IMR-90 (cell line): ENCODE measurements around the gene CDK5. TPM values are rescaled to one million over a fixed set of nuclear protein-coding genes. Genes with fewer than 3 reads are reported as not detected.

ENCODE experiments used
- ATAC-seq: fragments of 200-7000 bp; cut with Tn5 transposase; 2 replicates; pipeline ENCODE4 v1.9.1; 2020; ENCODE audit warnings: low read depth, mild to moderate bottlenecking, moderate library complexity
- BruUV-seq: library from RNA; stranded (reverse); fragments of 400-500 nt; replicated peaks from 2 replicates; lab custom pipeline; 2021; lab: Mats Ljungman, UMichigan
- CTCF ChIA-PET: fragments of 300-600 bp; formaldehyde crosslinking; extraction: SDS; loops from one replicate; lab custom pipeline; 2021; ENCODE audit warnings: antibody characterized with exemption; lab: Yijun Ruan, JAX
- POLR2A ChIA-PET: fragments of 300-600 bp; sonication (Branson Sonifier 250); formaldehyde crosslinking; loops from one replicate; lab custom pipeline; 2022; ENCODE audit warnings: antibody characterized with exemption; ENCODE audit not compliant: unreplicated experiment; lab: Charles Lee
- DNase-seq: peaks from one replicate; pipeline ENCODE4 v3.0.0; 2013
- H2AFZ ChIP-seq: replicated peaks from 2 replicates; pipeline ENCODE3; 2013; ENCODE audit warnings: low read length, mild to moderate bottlenecking; ENCODE audit not compliant: poor library complexity
- H2AK5ac ChIP-seq: 2 replicates; pipeline ENCODE4 v1.6.1; 2013; ENCODE audit warnings: low read depth, low read length, inconsistent platforms
- H2AK9ac ChIP-seq: replicated peaks from 2 replicates; pipeline ENCODE3; 2013; ENCODE audit warnings: mild to moderate bottlenecking, low read depth, low read length, moderate library complexity; ENCODE audit not compliant: poor library complexity
- H2BK120ac ChIP-seq: 2 replicates; pipeline ENCODE4 v1.6.1; 2013; ENCODE audit warnings: low read depth, low read length, inconsistent platforms
- H2BK15ac ChIP-seq: 3 replicates; pipeline ENCODE4 v1.6.1; 2013; ENCODE audit warnings: low read depth, low read length, inconsistent platforms
- H2BK20ac ChIP-seq: 2 replicates; pipeline ENCODE4 v1.6.1; 2013; ENCODE audit warnings: low read depth, mild to moderate bottlenecking, inconsistent platforms, low read length, moderate library complexity
- H2BK5ac ChIP-seq: 2 replicates; pipeline ENCODE4 v1.6.1; 2013; ENCODE audit warnings: mild to moderate bottlenecking, low read depth, low read length, inconsistent platforms; ENCODE audit not compliant: poor library complexity, severe bottlenecking
- H3K14ac ChIP-seq: replicated peaks from 2 replicates; pipeline ENCODE4 v1.6.1; 2013; ENCODE audit warnings: low read depth, low read length, inconsistent platforms
- H3K18ac ChIP-seq: 2 replicates; pipeline ENCODE4 v1.6.1; 2013; ENCODE audit warnings: low read depth, low read length, control low read depth
- H3K23ac ChIP-seq: 2 replicates; pipeline ENCODE4 v1.6.1; 2013; ENCODE audit warnings: low read depth, low read length, inconsistent platforms
- H3K27ac ChIP-seq: 2 replicates; pipeline ENCODE4 v1.5.1; 2013; ENCODE audit warnings: mild to moderate bottlenecking, control low read depth, low read length; ENCODE audit not compliant: insufficient read depth
- H3K27me3 ChIP-seq: 2 replicates; pipeline ENCODE4 v1.6.1; 2013; ENCODE audit warnings: low read length; ENCODE audit not compliant: control insufficient read depth, insufficient read depth
- H3K36me3 ChIP-seq: 2 replicates; pipeline ENCODE4 v1.6.1; 2013; ENCODE audit warnings: low read length, mixed read lengths; ENCODE audit not compliant: control insufficient read depth, insufficient read depth
- H3K4ac ChIP-seq: 2 replicates; pipeline ENCODE4 v1.6.1; 2013; ENCODE audit warnings: low read depth, low read length, inconsistent platforms
- H3K4me1 ChIP-seq: 2 replicates; pipeline ENCODE4 v1.6.1; 2013; ENCODE audit warnings: low read length, mixed read lengths; ENCODE audit not compliant: control insufficient read depth, insufficient read depth
- H3K4me2 ChIP-seq: 2 replicates; pipeline ENCODE4 v1.6.1; 2013; ENCODE audit warnings: low read depth, mild to moderate bottlenecking, control low read depth, low read length, moderate library complexity
- H3K4me3 ChIP-seq: 2 replicates; pipeline ENCODE4 v1.5.1; 2013; ENCODE audit warnings: low read depth, mild to moderate bottlenecking, control low read depth, low read length, moderate library complexity; ENCODE audit not compliant: insufficient read depth
- H3K56ac ChIP-seq: 2 replicates; pipeline ENCODE4 v1.6.1; 2013; ENCODE audit warnings: low read length, inconsistent platforms; ENCODE audit not compliant: insufficient read depth; ENCODE audit errors: extremely low read depth
- H3K79me1 ChIP-seq, 2 experiments: 2 replicates each; pipeline ENCODE4 v1.6.1; 2013; ENCODE audit warnings: low read length in 2 of 2, inconsistent platforms in 1 of 2, low read depth in 1 of 2
- H3K9ac ChIP-seq: 2 replicates; pipeline ENCODE4 v1.6.1; 2013; ENCODE audit warnings: low read depth, low read length, control low read depth
- H3K9me1 ChIP-seq: 2 replicates; pipeline ENCODE4 v1.6.1; 2013; ENCODE audit warnings: low read length, inconsistent platforms; ENCODE audit not compliant: insufficient read depth
- H3K9me3 ChIP-seq: 2 replicates; pipeline ENCODE4 v1.6.1; 2013; ENCODE audit warnings: low read length; ENCODE audit not compliant: control insufficient read depth, insufficient read depth
- H4K20me1 ChIP-seq: 2 replicates; pipeline ENCODE4 v1.6.1; 2013; ENCODE audit warnings: low read length, inconsistent platforms; ENCODE audit not compliant: insufficient read depth
- H4K5ac ChIP-seq: 2 replicates; pipeline ENCODE4 v1.6.1; 2013; ENCODE audit warnings: mild to moderate bottlenecking, low read depth, low read length, control low read depth
- H4K8ac ChIP-seq, 2 experiments: 2 replicates each; pipeline ENCODE4 v1.6.1; 2013; ENCODE audit warnings: low read depth in 2 of 2, low read length in 2 of 2, control low read depth in 1 of 2, inconsistent platforms in 1 of 2
- H4K91ac ChIP-seq: 2 replicates; pipeline ENCODE4 v1.6.1; 2013; ENCODE audit warnings: low read depth, low read length, inconsistent platforms; ENCODE audit not compliant: insufficient read depth
- BHLHE40 ChIP-seq: fragments of 150-350 bp; IDR thresholded peaks from 2 replicates; pipeline ENCODE4 v1.6.1; 2016; ENCODE audit warnings: mild to moderate bottlenecking, low read depth, low read length
- CEBPB ChIP-seq: IDR thresholded peaks from 2 replicates; pipeline ENCODE4 v1.6.1; 2012; ENCODE audit warnings: low read depth, low read length, improper control_type of control experiment
- CHD1 ChIP-seq: IDR thresholded peaks from 2 replicates; pipeline ENCODE4 v1.6.1; 2012; ENCODE audit warnings: low read depth, low read length, improper control_type of control experiment
- CTCF ChIP-seq: conservative IDR thresholded peaks from 2 replicates; pipeline ENCODE4 v1.5.1; 2012; ENCODE audit warnings: mild to moderate bottlenecking, low read depth, low read length, improper control_type of control experiment
- ELK1 ChIP-seq: fragments of 150-350 bp; IDR thresholded peaks from 2 replicates; pipeline ENCODE4 v1.6.1; 2016; ENCODE audit warnings: low read depth, mild to moderate bottlenecking, low read length, moderate library complexity, borderline replicate concordance
- MAFK ChIP-seq: IDR thresholded peaks from 2 replicates; pipeline ENCODE4 v1.6.1; 2012; ENCODE audit warnings: low read depth, low read length, improper control_type of control experiment
- MAZ ChIP-seq: IDR thresholded peaks from 2 replicates; pipeline ENCODE4 v1.6.1; 2012; ENCODE audit warnings: low read depth, mild to moderate bottlenecking, low read length, improper control_type of control experiment, moderate library complexity, borderline replicate concordance
- MXI1 ChIP-seq: IDR thresholded peaks from 2 replicates; pipeline ENCODE4 v1.6.1; 2012; ENCODE audit warnings: low read depth, mild to moderate bottlenecking, low read length, moderate library complexity, borderline replicate concordance
- NFE2L2 ChIP-seq: fragments of 150-350 bp; IDR thresholded peaks from 2 replicates; pipeline ENCODE4 v1.6.1; 2016; ENCODE audit warnings: low read depth, mild to moderate bottlenecking, low read length
- POLR2A ChIP-seq: IDR thresholded peaks from 2 replicates; pipeline ENCODE4 v1.6.1; 2012; ENCODE audit warnings: mild to moderate bottlenecking, low read depth, low read length
- RAD21 ChIP-seq: IDR thresholded peaks from 2 replicates; pipeline ENCODE4 v1.6.1; 2012; ENCODE audit warnings: low read length, improper control_type of control experiment
- RFX5 ChIP-seq: IDR thresholded peaks from 2 replicates; pipeline ENCODE4 v1.8.0; 2012; ENCODE audit warnings: low read depth, mild to moderate bottlenecking, low read length, moderate library complexity
- SMC3 ChIP-seq: fragments of 150-350 bp; IDR thresholded peaks from 2 replicates; pipeline ENCODE4 v1.6.1; 2016; ENCODE audit warnings: low read depth, mild to moderate bottlenecking, antibody characterized with exemption, low read length, moderate library complexity
- USF2 ChIP-seq: fragments of 150-350 bp; IDR thresholded peaks from 2 replicates; pipeline ENCODE4 v1.6.1; 2017; ENCODE audit warnings: mild to moderate bottlenecking, antibody characterized with exemption, low read length, low read depth
- WGBS, 2 experiments: methylation state at CpG; one replicate each; pipeline versions ENCODE4 v1.1.5 to v1.1.7; 2013; ENCODE audit warnings: missing lambda C conversion rate in 2 of 2; ENCODE audit not compliant: insufficient read length in 1 of 2; ENCODE audit errors: extremely low coverage in 2 of 2; 5-methylcytosine and 5-hydroxymethylcytosine counted together
- dilution Hi-C: fragments of 300-500 bp; cut with HindIII; formaldehyde crosslinking; loops from one replicate; pipeline ENCODE4 v1.14.3; 2018; ENCODE audit warnings: low sequenced_read_pairs; ENCODE audit not compliant: unreplicated experiment
- in situ Hi-C: fragments of 300-500 bp; cut with MboI; formaldehyde crosslinking; loops from 3 replicates; pipeline ENCODE4 v1.14.3; 2019; ENCODE audit warnings: low sequenced_read_pairs, inconsistent platforms, mixed read lengths
- intact Hi-C: fragments of 100-400 bp; cut with micrococcal nuclease; formaldehyde crosslinking; loops from 2 replicates; pipeline ENCODE4 v1.10.0; 2022
- polyA plus RNA-seq, 3 experiments: library from polyadenylated mRNA; depleted of rRNA; stranded (reverse); fragments of >200 nt; gene quantifications; 2 replicates each; pipeline ENCODE4 v1.2.3, GENCODE V29; 2012; ENCODE audit warnings: low replicate concordance in 1 of 3
- total RNA-seq: library from RNA; depleted of rRNA; stranded (reverse); fragments of >200 nt; gene quantifications from 2 replicates; pipeline ENCODE4 v1.2.3, GENCODE V29; 2012

CDK5 gene
- total and polyA plus RNA-seq, 2 of the 4 experiments (the other 2 are of a cell fraction): 22.4 to 34.8 TPM

GRCh38 chr7:151065516-151065915, 7.8 kb upstream of the CDK5 start:
- WGBS, 2 experiments: 88% methylated on average over 11 of the region's 14 CpGs; no CpG with 5 or more reads in 1 of the 2 experiments

More at GRCh38 chr7:151065516-151065915, 7.8 kb upstream of the CDK5 start:
- Histone ChIP-seq H2BK5ac (no peak overlapping the region), H3K23ac (no peak overlapping the region), H4K91ac (no peak overlapping the region), H3K4me1 (peaks cover 32% of the 10 kb centered on the region), H3K4ac (no peak overlapping the region), H3K79me1 (peaks cover 24 to 57% of the 10 kb centered on the region in 2 experiments), H3K4me2 (no peak overlapping the region), H3K36me3 (peaks cover 56% of the 10 kb centered on the region), H3K27me3 (no peaks in the 10 kb centered on the region), H3K9ac (no peak overlapping the region), H4K5ac (no peak overlapping the region), H4K8ac (no peak overlapping the region), H3K14ac (no peak overlapping the region), H2AK9ac (no peak overlapping the region), H2AFZ (no peak overlapping the region), H3K4me3 (no peak overlapping the region), H4K20me1 (peaks cover 32% of the 10 kb centered on the region), H2AK5ac (no peak overlapping the region), H3K18ac (no peak overlapping the region), H3K9me3 (no peaks in the 10 kb centered on the region), H2BK120ac (no peak overlapping the region), H3K56ac (no peak overlapping the region), H3K9me1 (peaks cover 8% of the 10 kb centered on the region; the same call in 1 of the 2 replicates), H3K27ac (no peak overlapping the region), H2BK15ac (no peak overlapping the region), H2BK20ac (no peak overlapping the region)
- dilution Hi-C loops: no loop called here
- CTCF ChIA-PET: no interaction called here
- POLR2A ChIA-PET: no interaction called here
- TF ChIP-seq USF2: no peak
- TF ChIP-seq MXI1: no peak
- TF ChIP-seq CHD1: no peak
- TF ChIP-seq SMC3: no peak
- no peak for TF ChIP-seq BHLHE40
- no peak for TF ChIP-seq CEBPB
- no peak for TF ChIP-seq POLR2A
- no peak for TF ChIP-seq ELK1
- no peak for TF ChIP-seq MAZ
- no peak for TF ChIP-seq RFX5
- TF ChIP-seq NFE2L2: no peak
- TF ChIP-seq RAD21: no peak
- no peak for TF ChIP-seq CTCF
- TF ChIP-seq MAFK: no peak
- DNase-seq (no peak), ATAC-seq (no peak)
- in situ Hi-C loops: no loop called here
- no TSS peak for BruUV-seq
- intact Hi-C loops: no loop called here
